OCI-LY1 (cell line): ENCODE data around the gene ZNF585A.

ENCODE experiments used
- EZH2 ChIP-seq: fragments of 200-600 bp; sonication (generic), shearing (Covaris generic); IDR thresholded peaks from 2 replicates; pipeline ENCODE4 v1.8.0; 2017; ENCODE audit warnings: borderline replicate concordance, mixed run types, mild to moderate bottlenecking, antibody characterized with exemption, low read length, moderate library complexity, mixed read lengths
- TF ChIP-seq, protein P1 (sequence below): fragments of 200-600 bp; sonication (generic), shearing (Covaris generic); IDR thresholded peaks from 2 replicates; pipeline ENCODE4 v1.5.1; 2017; ENCODE audit warnings: mild to moderate bottlenecking, antibody characterized with exemption, low read length, moderate library complexity, mixed read lengths

DNA sequence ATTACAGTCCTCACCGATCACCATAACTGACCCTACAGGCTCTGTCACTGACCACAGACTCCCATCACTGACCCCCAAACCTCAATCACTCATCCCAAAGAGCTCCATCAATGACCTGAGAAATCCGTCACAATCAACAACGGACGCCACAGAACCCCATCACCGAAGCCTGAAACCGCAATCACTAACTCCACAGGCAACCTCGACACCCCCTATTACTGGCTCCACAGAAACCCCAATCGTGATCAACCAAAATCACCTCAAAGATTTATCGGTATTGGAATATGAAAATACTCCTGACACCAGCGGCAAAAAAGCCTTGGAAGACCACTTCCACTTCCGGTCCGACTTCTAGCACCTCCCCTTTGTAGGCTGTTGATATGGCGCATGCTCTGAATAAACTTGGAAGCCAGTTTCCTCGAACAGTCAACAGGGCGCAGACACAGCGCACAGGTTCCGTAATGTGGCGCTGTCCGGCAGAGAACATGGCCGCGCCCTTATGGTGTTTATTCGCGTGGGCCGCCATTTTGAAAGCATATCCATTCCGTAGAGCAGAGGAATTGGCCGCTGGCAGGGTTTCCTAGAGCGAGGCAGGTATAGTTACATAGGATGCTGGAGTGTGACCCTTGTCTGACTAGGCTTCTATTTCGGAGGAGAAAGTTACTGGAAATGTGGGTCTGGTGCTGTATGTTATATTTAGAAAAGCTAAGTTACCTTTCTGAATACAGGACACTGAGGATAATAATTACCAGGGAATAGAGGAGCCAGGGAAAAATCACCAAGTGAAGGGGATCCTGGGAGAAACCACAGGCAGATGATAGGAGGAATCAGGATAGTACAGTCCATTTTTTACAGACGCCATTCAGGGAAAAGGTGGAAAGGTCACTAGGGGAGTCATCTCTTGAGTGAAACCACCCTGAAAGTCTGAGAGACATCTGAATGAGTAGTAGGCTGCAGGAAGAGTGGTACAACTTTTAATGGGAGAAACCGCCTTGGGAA is at the start of gene ZNF585A:
- TF ChIP-seq, protein P1, sequence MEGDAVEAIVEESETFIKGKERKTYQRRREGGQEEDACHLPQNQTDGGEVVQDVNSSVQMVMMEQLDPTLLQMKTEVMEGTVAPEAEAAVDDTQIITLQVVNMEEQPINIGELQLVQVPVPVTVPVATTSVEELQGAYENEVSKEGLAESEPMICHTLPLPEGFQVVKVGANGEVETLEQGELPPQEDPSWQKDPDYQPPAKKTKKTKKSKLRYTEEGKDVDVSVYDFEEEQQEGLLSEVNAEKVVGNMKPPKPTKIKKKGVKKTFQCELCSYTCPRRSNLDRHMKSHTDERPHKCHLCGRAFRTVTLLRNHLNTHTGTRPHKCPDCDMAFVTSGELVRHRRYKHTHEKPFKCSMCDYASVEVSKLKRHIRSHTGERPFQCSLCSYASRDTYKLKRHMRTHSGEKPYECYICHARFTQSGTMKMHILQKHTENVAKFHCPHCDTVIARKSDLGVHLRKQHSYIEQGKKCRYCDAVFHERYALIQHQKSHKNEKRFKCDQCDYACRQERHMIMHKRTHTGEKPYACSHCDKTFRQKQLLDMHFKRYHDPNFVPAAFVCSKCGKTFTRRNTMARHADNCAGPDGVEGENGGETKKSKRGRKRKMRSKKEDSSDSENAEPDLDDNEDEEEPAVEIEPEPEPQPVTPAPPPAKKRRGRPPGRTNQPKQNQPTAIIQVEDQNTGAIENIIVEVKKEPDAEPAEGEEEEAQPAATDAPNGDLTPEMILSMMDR, result no peak
- no peak for TF ChIP-seq EZH2
